GM21528 (cell line): ENCODE data around the gene ECI1.

Experiments used
- ATAC-seq: cut with Tn5 transposase; IDR thresholded peaks from one replicate; pipeline ENCODE4 v1.9.1; 2021; ENCODE audit warnings: mild to moderate bottlenecking, moderate library complexity; ENCODE audit not compliant: unreplicated experiment, low FRiP score

ECI1 gene

GRCh38 chr16:2235234-2235651 lies 16.1 kb downstream of the ECI1 start:
- ATAC-seq = no peak

GRCh38 chr16:2234813-2235170 lies 16.6 kb downstream of the ECI1 start:
- no peak for ATAC-seq

GRCh38 chr16:2233872-2234812 lies 17.2 kb downstream of the ECI1 start:
- no peak for ATAC-seq

- ATAC-seq = no peak
Observed at GRCh38 chr16:2233046-2233775, 18.2 kb downstream of the ECI1 start.

- no peak for ATAC-seq
Observed at GRCh38 chr16:2232094-2232990, 19.0 kb downstream of the ECI1 start.

- no peak for ATAC-seq
Observed at GRCh38 chr16:2231016-2231931, 20.1 kb downstream of the ECI1 start.

- ATAC-seq = no peak
Observed at GRCh38 chr16:2230376-2230775, 21.0 kb downstream of the ECI1 start.

- ATAC-seq = no peak
Observed at GRCh38 chr16:2229632-2230250, 21.6 kb downstream of the ECI1 start.

GRCh38 chr16:2229091-2229490 lies 22.3 kb downstream of the ECI1 start:
- no peak for ATAC-seq

GRCh38 chr16:2228161-2228824 lies 23.1 kb downstream of the ECI1 start:
- ATAC-seq = no peak

- ATAC-seq = no peak
Observed at GRCh38 chr16:2226918-2227317, 24.5 kb downstream of the ECI1 start.

- ATAC-seq = no peak
Observed at GRCh38 chr16:2226245-2226793, 25.1 kb downstream of the ECI1 start.

- peak; percentile 23 for ATAC-seq
Observed at GRCh38 chr16:2223942-2224486, 27.4 kb downstream of the ECI1 start.

GRCh38 chr16:2223221-2223941 lies 28.0 kb downstream of the ECI1 start, which contains the start of gene E4F1:
TSS of gene E4F1 (plus strand) at chr16:2223591. CDS start at chr16:2223614, 23 bp downstream.
- ATAC-seq = peak; percentile 91

GRCh38 chr16:2216330-2216729 lies 35.1 kb downstream of the ECI1 start:
- ATAC-seq = no peak

GRCh38 chr16:2214719-2214968 lies 36.7 kb downstream of the ECI1 start, which contains the start of gene PGP:
TSS of gene PGP (minus strand) at chr16:2214840. CDS start at chr16:2214777, 63 bp downstream.
- peak; percentile 67 for ATAC-seq
